Putamen (tissue), 1 donor: Measurements from ENCODE around the gene ZNF723.
"Not testable (repeated sequence)": the region's sequence is repeated elsewhere in the genome, so short reads cannot be mapped to it uniquely, and the experiment has no call there.

Experiments
- DNase-seq: peaks from one replicate; pipeline ENCODE4 v3.0.0-alpha.2; 2016; ENCODE audit warnings: low spot score

Gene ZNF723

GRCh38 chr19:22832031-22832762 lies at the start of gene ZNF723:
ZNF723 (plus strand) TSS chr19:22832291; CDS start chr19:22832380, 89 bp downstream.
- no peak for DNase-seq

DNA sequence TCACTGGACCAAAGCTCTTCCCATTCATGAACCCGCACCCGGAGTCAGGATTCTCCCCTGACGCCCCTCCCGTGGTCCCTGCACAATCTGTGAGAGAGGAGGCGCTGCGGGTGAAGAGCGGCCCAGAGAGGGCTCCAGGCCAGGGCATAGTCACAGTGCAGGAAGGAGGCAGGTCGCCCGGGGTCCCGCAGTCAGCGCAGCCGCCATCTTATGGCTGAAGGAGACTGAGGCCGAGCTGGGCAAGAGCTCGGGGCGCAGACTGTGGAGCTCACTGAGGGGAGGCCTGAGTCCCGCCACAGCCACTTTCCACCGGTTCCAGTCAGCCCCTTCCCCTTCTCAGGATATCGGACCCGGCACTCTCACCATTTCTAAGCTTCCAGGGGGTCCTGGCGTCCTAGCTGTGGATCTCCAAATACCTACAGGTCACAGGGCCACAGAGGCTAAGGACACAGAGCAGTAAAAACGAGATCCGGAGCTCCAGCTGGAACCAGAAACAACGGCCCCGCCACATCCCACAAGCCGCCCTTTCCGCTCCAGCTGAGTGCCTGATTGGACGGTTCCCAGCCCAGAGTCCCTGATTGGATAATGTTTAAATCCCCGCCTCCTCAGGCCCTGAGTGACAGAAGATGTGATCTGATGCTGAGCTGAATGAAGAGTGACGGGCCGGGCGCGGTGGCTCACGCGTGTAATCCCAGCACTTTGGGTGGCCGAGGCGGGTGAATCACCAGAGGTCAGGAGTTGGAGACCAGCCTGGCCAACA lies 48.3 kb upstream of the ZNF723 start, which contains the start of gene ZNF99:
Gene ZNF99, minus strand, starts transcription at position 501 of the 760 bp plus-strand sequence. Its CDS starts 135 bp downstream, at position 366.
- DNase-seq: peak; percentile 76

- DNase-seq: not testable (repeated sequence)
Observed at GRCh38 chr19:22792863-22793262, 39.2 kb upstream of the ZNF723 start.

- DNase-seq: no peak
Observed at GRCh38 chr19:22797040-22797439, 35.1 kb upstream of the ZNF723 start.

DNA sequence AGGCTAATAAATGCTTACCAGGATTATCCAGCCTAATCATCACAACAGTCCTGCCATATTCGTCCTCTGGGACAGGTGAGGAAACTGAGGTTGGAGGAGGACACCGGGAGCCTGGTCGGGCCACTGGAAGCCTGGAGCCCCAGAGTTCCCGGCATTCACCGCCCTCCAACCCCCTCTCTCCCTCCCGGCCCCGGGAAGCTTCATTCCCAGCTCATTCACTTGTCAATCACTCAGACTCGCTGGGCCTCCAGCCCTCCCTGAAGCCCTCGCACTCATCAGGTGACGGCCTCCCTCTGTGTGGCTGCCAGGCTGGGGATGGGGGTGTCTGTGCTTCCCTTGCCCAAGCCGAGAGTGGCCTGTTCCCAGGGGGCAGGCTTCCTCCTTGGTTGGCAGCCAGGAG lies 25.7 kb upstream of the ZNF723 start:
- DNase-seq: no peak

DNA sequence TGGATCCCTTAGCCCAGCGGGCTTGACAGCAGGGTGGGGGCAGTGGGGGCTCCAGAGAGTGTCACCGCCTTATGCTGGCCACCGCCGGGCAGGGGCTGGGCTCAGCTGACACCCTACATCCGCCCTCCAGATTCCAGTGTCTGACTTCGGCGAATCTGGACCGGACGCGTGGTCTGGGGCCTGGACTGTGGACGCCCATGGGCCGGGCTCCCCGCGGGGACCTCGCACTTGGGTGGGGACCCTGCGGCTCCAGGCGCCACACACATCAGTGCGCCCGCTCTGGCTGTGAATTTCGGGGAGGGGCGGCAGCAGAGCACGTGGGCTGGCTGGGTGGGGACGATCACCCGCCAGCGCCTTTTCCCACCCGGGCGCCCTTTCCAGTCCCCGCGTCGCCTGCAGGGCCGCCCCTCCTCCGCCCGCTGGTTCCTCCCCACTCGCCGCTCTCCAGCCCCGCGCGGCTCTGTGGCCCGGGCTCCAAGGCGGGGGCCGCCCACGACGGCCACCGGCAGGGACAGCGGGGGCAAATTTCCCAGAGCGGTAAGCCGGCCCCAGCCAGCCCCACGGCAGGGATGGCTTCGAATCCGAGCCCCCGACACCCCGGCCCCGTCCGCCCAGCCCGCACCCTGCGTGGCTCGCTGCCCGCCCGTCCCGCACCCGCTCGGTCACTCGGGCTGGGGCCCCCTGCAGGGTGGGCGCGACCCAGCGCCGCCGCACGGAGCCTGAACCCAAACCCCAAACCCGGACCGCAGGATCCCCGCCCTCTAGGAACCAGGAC lies 24.8 kb upstream of the ZNF723 start:
- no peak for DNase-seq

- no peak for DNase-seq
Observed at GRCh38 chr19:22814124-22814523, 18.0 kb upstream of the ZNF723 start.

DNA sequence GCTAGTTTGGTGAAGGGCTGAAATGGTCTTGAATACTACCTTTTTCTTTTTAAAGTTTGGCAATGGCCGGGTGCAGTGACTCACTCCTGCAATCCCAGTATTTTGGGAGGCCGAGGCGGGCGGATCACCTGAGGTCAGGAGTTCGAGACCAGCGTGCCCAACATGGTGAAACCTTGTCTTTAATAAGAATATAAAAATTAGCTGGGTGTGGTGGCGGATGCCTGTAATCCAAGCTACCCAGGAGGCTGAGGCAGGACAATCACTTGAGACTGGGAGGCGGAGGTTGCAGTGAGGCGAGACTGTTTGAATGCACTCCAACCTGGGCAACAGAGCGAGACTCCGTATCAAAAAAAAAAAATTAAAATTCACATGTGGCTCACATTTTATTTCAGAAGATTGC lies 880 bp upstream of the ZNF723 start:
- DNase-seq: no peak

GRCh38 chr19:22857713-22858320 lies 25.7 kb downstream of the ZNF723 start:
- DNase-seq: not testable (repeated sequence)

- DNase-seq: peak; percentile 21
Observed at GRCh38 chr19:22882797-22883196, 50.7 kb downstream of the ZNF723 start.

- DNase-seq: no peak
Observed at GRCh38 chr19:22893855-22894270, 61.8 kb downstream of the ZNF723 start.

GRCh38 chr19:22901431-22902130 lies 69.5 kb downstream of the ZNF723 start:
- no peak for DNase-seq
